HPDE6-E6E7 (cell line): Measurements from ENCODE around the gene RBM33.

Source experiments
- DNase-seq: peaks from one replicate; pipeline ENCODE4 v3.0.0; 2011; ENCODE audit warnings: missing footprints; ENCODE audit errors: extremely low spot score

The RBM33 gene

DNA sequence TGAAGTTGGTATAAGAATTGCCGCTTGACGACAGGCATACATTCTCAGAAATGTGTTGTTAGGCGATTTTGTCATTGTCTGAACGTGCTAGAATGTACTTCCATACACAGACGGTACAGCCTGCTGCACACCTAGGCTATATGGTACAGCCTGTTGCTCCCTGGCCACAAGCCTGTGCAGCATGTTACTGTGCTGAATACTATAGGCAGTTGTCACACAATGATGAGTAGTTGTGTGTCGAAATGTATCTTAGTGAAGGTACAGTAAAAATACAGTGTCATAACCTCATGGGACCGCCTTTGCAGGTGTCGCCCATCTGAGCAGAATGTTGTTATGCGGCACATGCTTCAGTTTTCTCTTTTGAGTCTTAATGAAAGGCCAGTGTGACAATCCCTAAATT, 101.3 kb downstream of the RBM33 start:
- DNase-seq, result no peak

DNA sequence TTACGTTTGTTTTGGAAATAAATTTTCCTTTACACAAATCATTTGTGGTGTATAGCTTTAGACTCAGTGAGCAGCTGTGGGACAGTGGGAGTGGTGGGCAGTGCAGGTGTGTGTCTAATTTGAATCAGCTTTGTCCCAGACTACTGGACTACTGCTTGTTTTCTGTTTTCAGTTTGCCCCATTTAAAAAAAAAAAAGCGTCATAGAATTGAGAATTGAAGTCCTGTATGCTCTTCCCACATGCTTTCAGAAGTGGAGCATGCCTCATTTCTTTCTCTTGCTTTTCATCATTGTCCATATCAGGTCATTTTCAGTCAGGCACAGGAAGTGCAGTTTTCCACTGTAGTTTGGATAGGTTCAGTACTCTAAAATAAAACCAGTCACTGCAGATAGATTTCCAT, 101.7 kb downstream of the RBM33 start:
- no peak for DNase-seq

DNA sequence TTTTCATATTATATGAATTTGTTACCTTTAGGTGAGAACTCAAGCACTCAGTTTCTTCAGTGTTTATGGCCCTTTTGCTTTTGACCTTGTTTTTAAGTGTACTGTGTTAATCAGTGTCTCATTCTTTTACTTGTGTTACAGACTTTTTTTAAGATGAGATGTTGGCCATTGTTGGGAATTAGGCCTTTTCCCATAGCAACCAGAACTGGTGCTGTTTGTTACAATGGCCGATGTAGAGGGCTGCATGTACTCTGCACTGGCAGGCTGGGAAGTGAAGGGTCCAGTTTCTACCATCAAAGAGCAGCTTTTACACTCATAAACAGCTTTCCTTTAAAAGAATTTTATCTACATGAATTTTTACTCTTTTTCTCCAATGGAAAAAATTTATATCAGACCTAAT, 102.7 kb downstream of the RBM33 start:
- no peak for DNase-seq

DNA sequence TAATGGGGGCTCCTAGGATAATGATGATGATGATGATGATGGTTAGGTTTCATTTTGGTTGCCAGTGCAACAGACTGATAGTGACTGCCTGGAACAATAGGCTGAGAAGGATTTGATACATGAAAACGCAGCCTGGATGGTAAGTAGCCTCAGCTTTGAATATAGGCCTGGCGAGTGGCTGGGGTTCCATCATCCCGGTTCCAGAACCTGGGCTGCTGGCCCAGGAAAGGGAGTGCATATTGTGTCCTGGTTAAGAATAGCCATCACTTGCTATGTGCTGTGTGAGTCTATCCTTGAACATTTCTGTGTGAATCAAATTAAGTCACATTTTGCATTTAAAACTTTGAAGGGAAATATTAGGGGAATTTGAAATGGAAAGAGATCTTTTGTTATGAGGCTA, 105.1 kb downstream of the RBM33 start:
- DNase-seq, result no peak

DNA sequence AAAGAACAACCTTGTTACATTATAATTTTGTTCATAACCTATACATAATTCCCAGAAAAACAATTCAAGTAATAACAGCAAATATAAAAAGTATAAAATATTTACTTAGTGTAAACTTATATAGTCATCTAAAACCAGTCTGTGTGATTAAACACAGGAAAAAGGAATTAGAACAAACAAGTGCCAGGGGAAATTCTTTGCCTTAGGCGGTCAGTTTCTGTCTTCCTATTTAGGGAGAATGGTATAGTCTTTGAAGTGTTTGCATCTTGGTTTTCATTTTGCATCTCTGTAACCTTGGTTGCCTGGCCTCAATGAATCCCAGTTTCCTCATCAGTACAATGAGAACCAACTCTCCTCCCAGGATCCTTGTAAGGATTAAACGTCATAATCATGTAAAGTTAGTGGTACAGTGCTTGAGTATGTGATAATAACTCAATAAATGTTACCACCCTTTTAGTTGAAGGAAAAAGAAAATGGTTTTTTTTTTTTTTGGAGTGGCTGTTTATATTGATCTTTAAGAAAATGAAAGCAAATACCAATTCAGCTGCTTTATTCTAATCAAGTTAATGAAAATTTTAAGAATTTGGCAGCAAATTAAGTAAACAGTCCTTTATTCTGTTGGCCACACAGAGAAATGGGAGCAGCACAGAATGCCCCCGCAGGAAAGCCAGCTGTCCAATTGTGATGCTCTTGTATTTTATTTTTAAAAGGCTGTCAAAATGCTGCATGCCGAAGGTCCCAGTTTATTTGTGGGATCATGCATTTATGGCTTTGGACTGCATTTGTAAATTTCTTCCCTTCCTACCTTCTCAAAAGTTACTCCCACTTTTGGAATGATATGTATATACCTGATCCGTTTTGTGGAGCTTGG, 106.0 kb downstream of the RBM33 start:
- DNase-seq, result no peak

DNA sequence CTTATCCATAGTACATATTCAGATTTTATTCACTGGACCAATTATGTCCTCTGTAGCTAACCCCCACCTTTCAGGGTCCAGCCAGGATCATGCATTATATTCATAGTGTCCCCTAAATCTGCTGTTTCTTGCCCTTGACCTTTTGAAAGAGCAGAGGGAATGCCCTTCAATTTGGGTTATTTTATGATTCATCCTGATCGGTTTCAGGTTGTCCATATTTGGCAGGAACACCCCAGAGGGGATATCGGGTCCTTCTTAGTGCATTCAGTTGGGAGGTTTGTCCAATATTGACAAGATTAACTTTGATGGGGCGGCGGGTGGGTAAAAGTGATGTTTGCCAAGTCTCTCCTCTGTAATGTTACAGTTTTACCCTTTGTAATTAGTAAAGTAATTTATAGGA, 106.9 kb downstream of the RBM33 start:
- no peak for DNase-seq

DNA sequence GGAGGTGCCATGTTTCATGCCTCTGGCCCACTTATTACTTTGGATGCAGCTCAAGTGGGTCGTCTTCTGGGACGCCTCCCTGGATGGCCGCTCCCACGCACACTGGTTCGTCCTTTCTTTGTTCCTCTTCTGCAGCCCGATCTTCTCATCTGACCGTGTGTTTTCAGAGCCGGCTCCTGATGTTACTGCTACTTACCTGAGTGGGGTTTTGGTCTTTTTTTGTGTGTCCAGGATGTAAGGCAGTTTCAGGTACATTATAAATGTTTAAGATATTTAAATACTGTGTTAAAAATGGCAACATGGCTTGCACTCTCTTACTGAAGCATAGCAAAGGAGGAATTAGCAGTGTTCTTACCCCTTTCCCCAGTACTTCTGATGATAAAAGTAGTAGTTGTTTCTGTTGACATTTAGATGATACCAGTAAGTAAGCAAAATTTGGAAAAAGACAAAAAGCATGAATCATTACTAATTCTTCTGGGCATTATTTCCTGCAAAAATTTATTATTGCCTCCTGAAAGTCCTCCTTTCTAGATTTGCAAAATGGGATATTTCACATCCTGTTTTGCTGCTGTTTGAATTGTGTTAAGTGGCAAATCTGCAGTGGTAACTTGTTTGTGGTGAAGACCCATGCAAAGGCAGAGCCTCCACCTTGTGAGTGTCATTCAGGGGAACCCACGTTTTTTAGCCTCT, 108.4 kb downstream of the RBM33 start:
- no peak for DNase-seq

DNA sequence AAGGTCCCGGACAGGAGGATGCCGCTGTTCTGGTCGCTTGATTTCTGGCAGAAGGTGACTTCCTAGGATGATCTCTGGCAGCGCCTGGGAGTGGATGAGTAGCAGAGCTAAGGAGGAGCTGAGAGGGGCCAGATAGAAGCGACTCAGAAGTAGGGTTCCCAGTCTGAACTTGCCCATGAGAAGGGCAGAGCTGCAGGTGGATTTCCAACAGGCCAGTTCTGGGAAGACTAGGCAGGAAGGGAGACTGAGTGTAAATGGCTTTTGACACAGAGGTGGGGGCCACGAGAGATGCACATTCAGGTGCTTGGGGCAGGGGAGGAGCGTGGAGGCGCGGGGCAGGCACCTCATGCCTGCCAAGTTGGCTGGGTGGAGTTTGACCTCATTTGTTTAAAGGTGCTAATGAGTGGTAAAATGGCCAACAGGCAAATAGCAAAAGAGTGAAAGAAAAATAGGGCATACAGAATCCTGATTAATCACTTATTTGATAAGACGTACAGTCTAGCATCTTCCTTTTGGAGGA, 109.0 kb downstream of the RBM33 start:
- DNase-seq, result no peak

DNA sequence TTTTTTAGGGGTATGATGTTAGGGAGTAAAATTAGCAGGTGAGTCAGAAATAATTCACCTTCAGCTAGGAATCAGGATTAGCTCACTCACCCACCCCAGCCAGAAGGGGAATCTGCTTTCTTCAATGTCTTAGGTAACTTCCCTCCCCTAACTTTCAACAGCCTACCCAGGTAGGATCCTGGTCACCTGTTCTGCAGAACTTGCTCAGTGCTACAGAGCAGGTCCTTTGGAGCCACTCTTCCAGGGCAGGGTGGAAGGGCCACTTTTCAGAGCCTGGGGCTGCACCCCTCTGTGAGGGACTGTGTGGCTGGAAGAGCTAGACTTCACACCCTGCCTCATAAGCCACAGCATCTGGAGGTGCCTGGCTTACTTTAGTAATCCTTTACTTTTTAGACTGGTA, 109.7 kb downstream of the RBM33 start:
- no peak for DNase-seq

DNA sequence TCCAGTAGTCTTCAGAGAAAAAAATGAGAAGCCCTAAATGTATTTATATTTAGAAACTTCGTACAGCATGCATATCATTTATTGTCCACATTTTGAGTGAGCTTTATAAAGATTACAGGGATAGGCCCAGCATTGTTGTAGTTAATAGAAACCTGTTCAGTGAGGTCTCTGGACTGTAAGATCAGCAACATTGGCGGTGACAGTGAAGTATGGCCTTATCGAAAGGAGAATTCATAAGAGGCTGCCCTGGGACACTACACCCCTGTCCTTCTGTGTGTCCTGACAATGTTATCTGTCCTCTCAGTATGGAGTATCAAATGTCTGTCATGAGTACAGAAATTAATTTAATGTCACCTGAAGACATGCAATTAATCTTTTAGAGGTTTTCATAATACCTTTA, 110.6 kb downstream of the RBM33 start:
- DNase-seq, result no peak

DNA sequence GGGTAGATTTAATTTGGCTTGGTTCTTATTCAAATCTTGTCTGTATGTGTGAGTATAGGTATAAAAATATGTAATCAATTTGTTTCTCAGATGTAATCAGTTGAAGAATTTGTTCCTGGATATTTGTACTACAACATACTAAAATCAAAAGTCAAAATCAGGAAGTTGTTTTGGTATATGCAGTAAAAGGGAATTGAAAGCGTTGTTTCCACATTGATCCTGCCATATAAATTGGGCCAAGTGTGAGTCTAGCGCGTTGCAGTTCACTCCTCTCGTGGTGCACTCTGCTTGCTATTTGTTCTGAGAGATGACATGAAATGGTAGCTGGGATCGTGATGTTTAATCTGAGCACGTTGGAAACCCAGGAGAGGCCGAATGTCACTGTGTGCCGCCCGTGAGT, 111.9 kb downstream of the RBM33 start:
- DNase-seq, result no peak

DNA sequence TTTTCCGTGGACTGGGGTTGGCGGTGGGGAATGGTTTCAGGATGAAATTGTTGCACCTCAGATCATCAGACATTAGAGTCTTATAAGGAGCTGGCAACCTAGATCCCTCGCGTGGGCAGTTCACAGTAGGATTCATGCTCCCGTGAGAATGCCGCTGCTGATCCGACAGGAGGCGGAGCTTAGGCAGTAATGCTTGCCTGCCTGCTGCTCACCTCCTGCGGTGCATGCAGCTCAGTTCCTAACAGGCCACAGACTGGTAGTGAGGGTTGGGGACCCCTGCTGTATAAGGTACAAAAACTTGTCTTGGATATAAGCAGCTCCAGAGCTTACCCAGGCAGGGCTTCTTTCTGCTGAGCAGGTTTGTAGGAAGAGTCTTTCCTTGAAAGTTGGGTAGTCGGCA, 113.9 kb downstream of the RBM33 start:
- DNase-seq, result no peak

DNA sequence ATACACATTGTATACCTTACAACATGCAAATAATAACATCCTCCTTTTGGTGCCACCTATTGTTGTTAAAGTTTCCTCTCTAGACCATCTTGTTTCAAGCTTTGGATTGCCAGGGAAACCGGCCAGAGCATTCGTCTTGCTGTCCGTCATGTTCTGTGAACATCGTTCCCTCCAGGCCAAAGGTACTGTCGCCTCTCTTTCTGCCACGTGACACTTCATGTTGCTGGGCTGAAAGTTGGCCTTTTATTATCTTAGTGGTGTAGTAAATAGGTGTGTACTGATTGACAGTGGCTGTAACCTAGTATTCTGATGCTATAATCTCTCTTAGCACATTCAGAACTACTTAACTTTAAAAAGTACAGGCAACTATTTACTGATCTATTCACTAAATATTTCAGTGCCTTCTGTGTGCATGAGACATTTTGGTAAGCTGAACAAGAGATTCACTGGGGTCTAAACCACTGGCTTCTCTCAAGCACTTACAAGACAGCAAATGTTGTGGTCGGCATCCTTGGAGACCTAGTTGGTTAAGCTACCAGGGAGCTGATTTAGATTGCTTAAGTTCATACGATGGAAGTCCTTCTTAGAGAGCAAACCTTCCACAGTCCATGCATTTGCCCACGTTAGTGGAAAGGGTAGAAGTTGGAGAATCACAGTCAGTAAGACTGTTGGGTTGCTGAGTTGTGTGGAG, 115.4 kb downstream of the RBM33 start:
- no peak for DNase-seq

DNA sequence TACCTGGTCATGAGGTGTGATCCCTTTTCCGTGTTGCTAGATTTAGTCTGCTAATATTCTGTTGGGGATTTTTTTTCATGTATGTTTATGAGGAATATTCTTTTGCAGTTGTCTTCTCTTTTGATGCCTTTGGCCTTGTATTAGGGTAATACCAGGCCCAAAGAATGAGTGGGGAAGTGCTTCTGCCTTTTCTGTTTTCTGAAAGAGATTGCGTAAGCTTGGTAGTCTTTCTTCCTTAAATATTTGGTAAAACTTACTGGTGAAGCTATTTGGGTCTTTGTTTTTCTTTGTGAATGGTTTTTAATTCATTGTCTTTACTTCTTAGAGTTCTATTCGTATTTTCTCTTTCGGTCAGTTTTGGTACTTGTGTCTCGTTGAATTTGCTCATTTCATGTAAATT, 116.7 kb downstream of the RBM33 start:
- no peak for DNase-seq

DNA sequence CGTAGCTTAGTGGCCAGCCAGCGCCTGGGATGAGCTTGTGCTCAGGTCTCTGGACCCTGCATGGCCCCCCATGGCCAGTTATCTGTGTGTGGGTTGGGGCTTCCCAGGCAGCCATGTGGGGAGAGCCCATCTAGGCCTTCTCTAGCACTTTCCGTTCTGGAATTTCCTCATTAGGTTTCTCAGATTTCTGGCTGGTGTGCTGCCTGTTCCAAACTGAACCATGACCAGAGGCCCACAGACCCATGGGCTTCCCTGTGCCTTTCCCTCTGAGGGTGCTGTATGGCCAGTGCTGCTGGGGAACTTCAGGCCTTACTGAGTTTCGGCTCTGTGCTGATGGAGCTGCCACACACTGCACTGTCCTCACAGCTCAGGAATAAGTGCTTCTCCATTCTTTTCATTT, 117.6 kb downstream of the RBM33 start:
- no peak for DNase-seq

DNA sequence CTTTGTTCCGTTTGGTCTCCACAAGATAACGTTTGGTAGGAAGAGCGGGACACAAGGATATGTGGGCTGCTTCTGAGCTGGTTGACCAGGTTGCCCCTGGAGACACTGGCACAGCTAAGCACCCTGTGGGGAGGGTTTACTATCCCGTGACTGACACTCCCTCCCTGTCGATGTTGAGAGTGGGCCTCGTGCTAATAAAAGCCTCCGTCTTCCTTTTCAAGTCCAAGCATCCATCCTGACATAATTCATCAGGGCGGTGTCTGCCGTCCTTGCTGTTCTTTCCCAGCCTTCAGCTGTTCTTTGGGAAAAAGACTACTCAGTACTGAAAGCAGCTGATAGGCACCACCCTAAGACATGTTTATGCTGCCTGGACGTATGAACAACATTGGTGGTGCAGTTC, 118.2 kb downstream of the RBM33 start:
- DNase-seq, result no peak

DNA sequence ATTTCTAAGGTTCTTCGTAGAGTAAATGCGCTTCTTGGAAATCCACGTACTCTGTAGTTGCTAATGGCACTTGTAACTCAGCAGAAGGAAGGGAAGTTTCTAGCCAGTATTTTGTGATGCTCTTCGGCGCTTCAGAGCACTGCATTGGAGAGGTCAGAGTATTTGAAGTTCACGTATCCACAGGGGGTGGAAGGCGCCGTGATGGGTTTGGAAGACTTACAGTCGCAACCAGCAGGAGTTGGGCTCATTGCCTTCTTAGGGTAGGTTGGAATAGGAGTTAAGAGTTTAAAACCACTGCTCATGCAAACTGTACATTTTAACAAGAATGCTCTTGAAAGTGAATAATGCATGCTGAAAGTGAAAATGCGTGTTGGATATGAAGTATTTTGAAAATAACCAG, 118.7 kb downstream of the RBM33 start:
- DNase-seq, result no peak

DNA sequence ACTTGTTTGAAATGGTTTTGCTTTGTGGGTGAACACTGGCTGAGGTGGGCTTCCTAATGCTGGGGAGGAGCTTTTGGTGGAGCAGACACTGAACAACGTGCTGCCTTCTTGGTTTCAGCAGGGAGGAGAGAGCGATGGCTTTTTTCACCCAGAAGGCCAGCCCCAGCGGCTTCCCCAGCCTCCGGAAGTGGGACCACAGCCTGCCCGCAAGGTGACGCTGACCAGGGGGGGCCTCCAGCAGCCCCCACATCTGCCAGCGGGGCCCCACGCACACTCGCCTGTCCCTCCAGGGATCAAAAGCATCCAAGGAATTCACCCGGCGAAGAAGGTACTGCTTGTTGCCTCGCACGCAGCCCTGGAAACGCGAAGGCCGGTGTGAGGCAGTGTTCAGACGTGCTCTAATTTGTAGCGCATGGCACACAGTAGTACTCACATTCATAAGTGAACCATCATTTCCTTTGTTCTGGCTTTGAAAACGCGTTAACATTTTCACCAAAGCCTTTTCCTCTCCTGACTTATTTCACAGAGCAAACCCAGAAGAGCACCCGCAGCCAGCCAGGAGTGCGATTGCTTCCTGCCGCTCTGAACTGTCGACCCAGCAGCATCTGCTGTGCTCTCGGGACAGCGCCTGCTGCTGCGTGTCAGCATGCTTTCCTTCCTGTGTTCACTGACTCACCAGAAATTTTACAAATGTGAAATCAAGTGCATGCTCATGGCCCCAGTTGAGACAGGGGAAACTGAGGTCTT, 119.4 kb downstream of the RBM33 start:
- no peak for DNase-seq

DNA sequence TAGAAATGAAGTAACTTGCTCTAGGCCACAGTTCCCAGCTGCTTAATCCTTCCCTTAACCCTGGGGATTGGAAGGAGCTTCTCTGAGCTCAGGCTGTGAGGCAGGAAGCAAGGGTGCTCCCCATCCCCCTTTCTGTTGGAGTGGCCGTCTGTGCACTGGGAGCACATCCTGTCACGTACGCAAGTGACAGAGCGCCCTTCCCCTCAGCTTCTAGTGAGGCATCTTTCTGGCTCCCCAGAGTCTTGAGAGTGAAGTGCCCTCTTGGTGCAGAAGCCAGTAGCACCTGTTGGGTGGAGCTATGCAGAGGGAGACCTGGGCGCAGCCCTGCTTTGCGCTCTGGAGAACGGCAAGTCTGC, 120.0 kb downstream of the RBM33 start:
- DNase-seq, result no peak

DNA sequence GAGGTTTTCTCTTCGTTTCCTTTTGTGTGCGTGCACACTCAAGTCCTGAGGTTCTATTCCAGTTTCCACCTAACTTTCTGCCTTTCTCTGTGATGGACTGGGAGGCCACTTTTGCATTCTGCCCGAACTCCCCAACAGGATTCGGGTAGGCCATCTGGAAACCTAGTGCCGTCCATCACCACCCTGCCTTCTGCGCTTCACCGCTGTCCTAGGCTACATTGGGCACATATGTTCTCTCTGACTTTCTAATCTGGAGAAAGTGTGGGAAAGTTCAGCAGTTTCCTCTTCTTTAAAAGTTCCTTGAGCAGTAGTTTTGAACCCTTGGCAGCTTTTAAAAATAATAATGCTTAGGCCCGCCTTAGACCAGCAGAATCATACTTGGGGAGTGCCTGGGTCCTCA, 121.0 kb downstream of the RBM33 start:
- DNase-seq, result no peak

DNA sequence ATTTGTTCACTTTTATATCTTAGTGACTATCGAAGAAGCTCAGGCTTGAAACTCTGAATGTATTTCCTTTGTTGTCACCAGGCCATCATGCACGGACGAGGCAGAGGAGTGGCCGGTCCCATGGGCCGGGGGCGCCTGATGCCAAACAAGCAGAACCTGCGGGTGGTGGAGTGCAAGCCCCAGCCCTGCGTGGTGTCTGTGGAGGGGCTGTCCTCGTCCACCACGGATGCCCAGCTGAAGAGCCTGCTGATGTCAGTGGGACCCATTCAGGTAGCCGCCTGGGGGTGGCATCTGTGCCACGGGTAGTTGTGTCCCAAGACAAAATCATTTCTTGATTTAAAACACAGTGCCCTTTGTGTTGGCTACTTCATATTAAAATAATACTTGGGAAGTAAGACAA, 121.9 kb downstream of the RBM33 start:
- no peak for DNase-seq
